ENCODE data around the gene ADGRB2.

DNA sequence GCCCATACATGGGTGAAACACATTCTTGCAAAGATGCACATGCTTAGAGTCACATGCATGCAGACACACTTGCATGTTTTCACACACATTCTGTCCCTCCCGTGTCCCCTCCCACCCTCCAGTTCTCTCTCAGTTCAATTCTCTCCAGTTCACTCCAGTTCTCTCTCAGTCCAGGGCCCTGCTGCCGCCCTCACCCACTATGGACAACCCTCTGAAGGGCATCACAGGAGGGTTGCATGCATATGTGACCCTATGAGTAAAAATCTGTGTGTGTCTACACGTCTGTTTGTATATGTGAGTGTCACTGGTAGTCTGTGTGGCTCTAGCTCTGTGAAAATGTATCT lies 21.8 kb upstream of the ADGRB2 start:
- TF ChIP-seq, protein P1, sequence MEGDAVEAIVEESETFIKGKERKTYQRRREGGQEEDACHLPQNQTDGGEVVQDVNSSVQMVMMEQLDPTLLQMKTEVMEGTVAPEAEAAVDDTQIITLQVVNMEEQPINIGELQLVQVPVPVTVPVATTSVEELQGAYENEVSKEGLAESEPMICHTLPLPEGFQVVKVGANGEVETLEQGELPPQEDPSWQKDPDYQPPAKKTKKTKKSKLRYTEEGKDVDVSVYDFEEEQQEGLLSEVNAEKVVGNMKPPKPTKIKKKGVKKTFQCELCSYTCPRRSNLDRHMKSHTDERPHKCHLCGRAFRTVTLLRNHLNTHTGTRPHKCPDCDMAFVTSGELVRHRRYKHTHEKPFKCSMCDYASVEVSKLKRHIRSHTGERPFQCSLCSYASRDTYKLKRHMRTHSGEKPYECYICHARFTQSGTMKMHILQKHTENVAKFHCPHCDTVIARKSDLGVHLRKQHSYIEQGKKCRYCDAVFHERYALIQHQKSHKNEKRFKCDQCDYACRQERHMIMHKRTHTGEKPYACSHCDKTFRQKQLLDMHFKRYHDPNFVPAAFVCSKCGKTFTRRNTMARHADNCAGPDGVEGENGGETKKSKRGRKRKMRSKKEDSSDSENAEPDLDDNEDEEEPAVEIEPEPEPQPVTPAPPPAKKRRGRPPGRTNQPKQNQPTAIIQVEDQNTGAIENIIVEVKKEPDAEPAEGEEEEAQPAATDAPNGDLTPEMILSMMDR (IDR thresholded peaks at IDR 0.05) = no peak
- TF ChIP-seq POLR2A (IDR thresholded peaks at IDR 0.05) = no peak

Measured in esophagus squamous epithelium (tissue), 4 donors.